ENCODE results near the gene PIGP.
"Not testable (repeated sequence)": the region's sequence is repeated elsewhere in the genome, so short reads cannot be mapped to it uniquely, and the experiment has no call there.

- not testable (repeated sequence) for TF ChIP-seq CTCF (IDR thresholded peaks at IDR 0.05; ENCODE audit: insufficient read depth, low read depth, low read length); EZH2 (IDR thresholded peaks at IDR 0.05; ENCODE audit: insufficient read depth, low read length)
These were observed 23.1 kb downstream of the PIGP start for GRCh38 chr21:37049741-37050140.
